ENCODE results near the gene CCDC13. TPM values are rescaled to one million over a fixed set of nuclear protein-coding genes. Genes with fewer than 3 reads are reported as not detected.
A peak's percentile ranks its signal among the peaks of the same experiment; 100 is the strongest.

The CCDC13 gene
- total and polyA plus RNA-seq, 2 of the 13 experiments (the other 11 are each of a cell fraction or from before 2014, with no cell fraction given): 0.22 to 0.51 TPM

DNA sequence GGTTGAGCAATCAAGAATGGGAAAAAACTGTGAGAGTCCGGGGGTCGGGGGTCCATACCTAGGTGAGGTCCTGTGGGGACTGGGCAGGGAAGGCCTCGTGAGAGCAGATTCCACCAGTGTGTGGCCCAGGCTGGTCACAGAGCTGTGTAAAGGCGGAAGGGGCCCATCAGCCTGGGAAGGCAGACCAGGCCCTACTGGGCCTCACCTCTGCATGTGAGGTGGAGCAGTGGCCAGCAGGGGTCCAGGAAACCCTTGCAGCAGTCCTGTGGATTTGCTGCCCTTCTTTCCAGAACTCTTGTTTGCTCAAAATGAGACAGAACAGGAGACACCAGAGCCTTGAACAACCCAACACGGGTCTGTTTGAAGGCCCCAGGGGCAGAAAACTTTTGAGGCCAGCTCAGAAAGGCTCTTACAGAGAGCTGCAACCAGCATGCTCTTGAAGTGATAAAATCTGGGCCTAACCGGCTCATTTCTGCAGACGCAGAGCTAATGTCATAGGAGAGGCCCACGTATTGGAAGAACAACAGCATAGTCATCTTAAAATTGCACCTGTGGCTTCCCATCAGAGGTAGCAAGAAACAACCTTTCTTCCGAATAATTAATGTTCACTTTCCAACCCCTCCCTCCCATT is 40.1 kb downstream of the CCDC13 start (continued):
- TF ChIP-seq, protein P1, sequence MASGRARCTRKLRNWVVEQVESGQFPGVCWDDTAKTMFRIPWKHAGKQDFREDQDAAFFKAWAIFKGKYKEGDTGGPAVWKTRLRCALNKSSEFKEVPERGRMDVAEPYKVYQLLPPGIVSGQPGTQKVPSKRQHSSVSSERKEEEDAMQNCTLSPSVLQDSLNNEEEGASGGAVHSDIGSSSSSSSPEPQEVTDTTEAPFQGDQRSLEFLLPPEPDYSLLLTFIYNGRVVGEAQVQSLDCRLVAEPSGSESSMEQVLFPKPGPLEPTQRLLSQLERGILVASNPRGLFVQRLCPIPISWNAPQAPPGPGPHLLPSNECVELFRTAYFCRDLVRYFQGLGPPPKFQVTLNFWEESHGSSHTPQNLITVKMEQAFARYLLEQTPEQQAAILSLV (CRISPR knock-in tag; IDR thresholded peaks at IDR 0.05; ENCODE audit: borderline replicate concordance): peak; percentile 53; the same call in 1 of the 2 replicates
- TF ChIP-seq, protein P2, sequence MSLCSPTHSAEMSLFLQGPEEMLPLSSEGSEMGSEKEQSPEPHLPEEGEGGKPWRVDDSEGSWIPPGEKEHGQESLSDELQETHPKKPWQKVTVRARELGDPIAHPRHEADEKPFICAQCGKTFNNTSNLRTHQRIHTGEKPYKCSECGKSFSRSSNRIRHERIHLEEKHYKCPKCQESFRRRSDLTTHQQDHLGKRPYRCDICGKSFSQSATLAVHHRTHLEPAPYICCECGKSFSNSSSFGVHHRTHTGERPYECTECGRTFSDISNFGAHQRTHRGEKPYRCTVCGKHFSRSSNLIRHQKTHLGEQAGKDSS (CRISPR knock-in tag; IDR thresholded peaks at IDR 0.05; ENCODE audit: borderline replicate concordance, low read depth): no peak
- TF ChIP-seq EP300 (IDR thresholded peaks at IDR 0.05; ENCODE audit: low read depth in 2 of 2, low read length in 2 of 2) (peak in 1 of 2 experiments; percentile 20; a peak in 1 of 4 replicates), EP300 (CRISPR knock-in tag; IDR thresholded peaks at IDR 0.05; ENCODE audit: borderline replicate concordance) (no peak), ZNF432 (CRISPR knock-in tag; IDR thresholded peaks at IDR 0.05; ENCODE audit: borderline replicate concordance) (no peak), ATF7-NPFF (CRISPR knock-in tag; IDR thresholded peaks at IDR 0.05; ENCODE audit: low read depth) (no peak), ZBTB21 (CRISPR knock-in tag; IDR thresholded peaks at IDR 0.05) (no peak), ZNF496 (CRISPR knock-in tag; IDR thresholded peaks at IDR 0.05; ENCODE audit: insufficient replicate concordance) (no peak), BHLHE40 (IDR thresholded peaks at IDR 0.05; ENCODE audit: low read length) (no peak), ZNF589 (CRISPR knock-in tag; conservative IDR thresholded peaks at IDR 0.05) (no peak), WIZ (CRISPR knock-in tag; IDR thresholded peaks at IDR 0.05) (0 out of 2 replicates have a peak, but pooled peaks have one; percentile 56), DPF2 (CRISPR knock-in tag; IDR thresholded peaks at IDR 0.05; ENCODE audit: borderline replicate concordance, low read depth) (no peak), ZC3H13 (CRISPR knock-in tag; IDR thresholded peaks at IDR 0.05) (no peak), PITX1 (CRISPR knock-in tag; IDR thresholded peaks at IDR 0.05) (0 out of 2 replicates have a peak, but pooled peaks have one; percentile 10), KMT2A (CRISPR knock-in tag; IDR thresholded peaks at IDR 0.05) (no peak), ZNF577 (CRISPR knock-in tag; IDR thresholded peaks at IDR 0.05; ENCODE audit: borderline replicate concordance, low read depth) (no peak), ZBTB7B (CRISPR knock-in tag; IDR thresholded peaks at IDR 0.05) (no peak), HNRNPUL1 (IDR thresholded peaks at IDR 0.05; ENCODE audit: low read depth, low read length) (no peak)
- TF ChIP-seq, protein P3, sequence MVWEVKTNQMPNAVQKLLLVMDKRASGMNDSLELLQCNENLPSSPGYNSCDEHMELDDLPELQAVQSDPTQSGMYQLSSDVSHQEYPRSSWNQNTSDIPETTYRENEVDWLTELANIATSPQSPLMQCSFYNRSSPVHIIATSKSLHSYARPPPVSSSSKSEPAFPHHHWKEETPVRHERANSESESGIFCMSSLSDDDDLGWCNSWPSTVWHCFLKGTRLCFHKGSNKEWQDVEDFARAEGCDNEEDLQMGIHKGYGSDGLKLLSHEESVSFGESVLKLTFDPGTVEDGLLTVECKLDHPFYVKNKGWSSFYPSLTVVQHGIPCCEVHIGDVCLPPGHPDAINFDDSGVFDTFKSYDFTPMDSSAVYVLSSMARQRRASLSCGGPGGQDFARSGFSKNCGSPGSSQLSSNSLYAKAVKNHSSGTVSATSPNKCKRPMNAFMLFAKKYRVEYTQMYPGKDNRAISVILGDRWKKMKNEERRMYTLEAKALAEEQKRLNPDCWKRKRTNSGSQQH (CRISPR knock-in tag; IDR thresholded peaks at IDR 0.05; ENCODE audit: low read depth): 0 out of 2 replicates have a peak, but pooled peaks have one; percentile 42
- TF ChIP-seq, protein P4, sequence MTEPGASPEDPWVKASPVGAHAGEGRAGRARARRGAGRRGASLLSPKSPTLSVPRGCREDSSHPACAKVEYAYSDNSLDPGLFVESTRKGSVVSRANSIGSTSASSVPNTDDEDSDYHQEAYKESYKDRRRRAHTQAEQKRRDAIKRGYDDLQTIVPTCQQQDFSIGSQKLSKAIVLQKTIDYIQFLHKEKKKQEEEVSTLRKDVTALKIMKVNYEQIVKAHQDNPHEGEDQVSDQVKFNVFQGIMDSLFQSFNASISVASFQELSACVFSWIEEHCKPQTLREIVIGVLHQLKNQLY (CRISPR knock-in tag; IDR thresholded peaks at IDR 0.05): no peak
- TF ChIP-seq, protein P5, sequence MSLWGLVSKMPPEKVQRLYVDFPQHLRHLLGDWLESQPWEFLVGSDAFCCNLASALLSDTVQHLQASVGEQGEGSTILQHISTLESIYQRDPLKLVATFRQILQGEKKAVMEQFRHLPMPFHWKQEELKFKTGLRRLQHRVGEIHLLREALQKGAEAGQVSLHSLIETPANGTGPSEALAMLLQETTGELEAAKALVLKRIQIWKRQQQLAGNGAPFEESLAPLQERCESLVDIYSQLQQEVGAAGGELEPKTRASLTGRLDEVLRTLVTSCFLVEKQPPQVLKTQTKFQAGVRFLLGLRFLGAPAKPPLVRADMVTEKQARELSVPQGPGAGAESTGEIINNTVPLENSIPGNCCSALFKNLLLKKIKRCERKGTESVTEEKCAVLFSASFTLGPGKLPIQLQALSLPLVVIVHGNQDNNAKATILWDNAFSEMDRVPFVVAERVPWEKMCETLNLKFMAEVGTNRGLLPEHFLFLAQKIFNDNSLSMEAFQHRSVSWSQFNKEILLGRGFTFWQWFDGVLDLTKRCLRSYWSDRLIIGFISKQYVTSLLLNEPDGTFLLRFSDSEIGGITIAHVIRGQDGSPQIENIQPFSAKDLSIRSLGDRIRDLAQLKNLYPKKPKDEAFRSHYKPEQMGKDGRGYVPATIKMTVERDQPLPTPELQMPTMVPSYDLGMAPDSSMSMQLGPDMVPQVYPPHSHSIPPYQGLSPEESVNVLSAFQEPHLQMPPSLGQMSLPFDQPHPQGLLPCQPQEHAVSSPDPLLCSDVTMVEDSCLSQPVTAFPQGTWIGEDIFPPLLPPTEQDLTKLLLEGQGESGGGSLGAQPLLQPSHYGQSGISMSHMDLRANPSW (CRISPR knock-in tag; IDR thresholded peaks at IDR 0.05; ENCODE audit: borderline replicate concordance): no peak
- TF ChIP-seq, protein P6, sequence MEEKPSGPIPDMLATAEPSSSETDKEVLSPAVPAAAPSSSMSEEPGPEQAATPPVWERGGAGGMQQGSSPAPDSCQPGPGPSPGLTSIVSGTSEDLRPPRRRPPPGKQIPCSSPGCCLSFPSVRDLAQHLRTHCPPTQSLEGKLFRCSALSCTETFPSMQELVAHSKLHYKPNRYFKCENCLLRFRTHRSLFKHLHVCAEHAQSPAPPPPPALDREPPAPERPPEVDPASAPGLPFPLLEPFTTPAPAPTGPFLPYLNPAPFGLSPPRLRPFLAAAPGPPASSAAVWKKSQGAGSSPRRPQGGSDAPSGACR (CRISPR knock-in tag; IDR thresholded peaks at IDR 0.05): peak; percentile 76; the same call in 1 of the 2 replicates

Data from HepG2 (cell line).